Measurements from ENCODE around the gene THSD4. TPM values are rescaled to one million over a fixed set of nuclear protein-coding genes. Genes with fewer than 3 reads are reported as not detected.

The THSD4 gene
- total RNA-seq, 1 donor = 15.6 TPM

DNA sequence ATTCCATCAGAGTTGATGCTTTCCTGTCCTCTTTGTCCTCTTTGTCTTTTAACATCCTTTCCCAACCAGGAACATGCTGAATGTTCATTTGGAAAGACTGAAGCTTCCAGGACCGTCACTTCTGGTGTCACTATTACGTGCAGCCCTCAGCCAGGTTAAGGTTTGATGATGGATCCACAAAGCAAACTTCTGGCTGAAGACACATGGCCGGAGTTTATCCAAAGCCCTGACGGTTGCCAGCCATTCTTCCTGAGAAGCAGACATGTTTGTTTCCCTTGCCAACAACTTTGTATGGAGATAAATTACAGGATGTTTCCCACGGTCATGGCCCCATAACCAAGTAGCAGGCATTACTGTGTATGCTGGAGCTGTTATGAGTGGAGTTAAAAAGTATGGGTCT lies 236.9 kb downstream of the THSD4 start:
- Histone ChIP-seq H3K4me1 (ENCODE audit: insufficient read depth, low read length) (no peaks in the 10 kb centered on the region), H4K20me1 (ENCODE audit: insufficient read depth, low read length) (no peaks in the 10 kb centered on the region), H3K36me3 (ENCODE audit: insufficient read depth, low read length) (no peaks in the 10 kb centered on the region), H3K27ac (ENCODE audit: low read depth, low read length) (no peak overlapping the region), H2AFZ (ENCODE audit: low read length) (no peak overlapping the region), H3K79me2 (ENCODE audit: insufficient read depth, low read length) (no peaks in the 10 kb centered on the region), H3K4me2 (ENCODE audit: insufficient read depth, low read length) (no peak overlapping the region), H3K4me3 (ENCODE audit: insufficient read depth, low read length) (no peak overlapping the region), H3K9me3 (ENCODE audit: low read depth, low read length) (no peaks in the 10 kb centered on the region), H3K27me3 (ENCODE audit: insufficient read depth, low read length) (no peaks in the 10 kb centered on the region)
- no peak for TF ChIP-seq CTCF (IDR thresholded peaks at IDR 0.05; ENCODE audit: extremely low read depth, low read depth, low read length)
- DNase-seq (ENCODE audit: insufficient read length, low spot score, missing footprints) = no peak

- H3K4me3 ChIP-seq (ENCODE audit: insufficient read depth, low read length) = no peak overlapping the region
- H3K27ac ChIP-seq (ENCODE audit: low read depth, low read length) = no peak overlapping the region
- H3K27me3 ChIP-seq (ENCODE audit: insufficient read depth, low read length) = no peaks in the 10 kb centered on the region
- DNase-seq (ENCODE audit: insufficient read length, low spot score, missing footprints) = no peak
- H3K36me3 ChIP-seq (ENCODE audit: insufficient read depth, low read length) = no peaks in the 10 kb centered on the region
- H2AFZ ChIP-seq (ENCODE audit: low read length) = no peak overlapping the region
- H3K4me1 ChIP-seq (ENCODE audit: insufficient read depth, low read length) = no peaks in the 10 kb centered on the region
- H3K9me3 ChIP-seq (ENCODE audit: low read depth, low read length) = no peaks in the 10 kb centered on the region
- H4K20me1 ChIP-seq (ENCODE audit: insufficient read depth, low read length) = no peaks in the 10 kb centered on the region
- TF ChIP-seq CTCF (IDR thresholded peaks at IDR 0.05; ENCODE audit: extremely low read depth, low read depth, low read length) = no peak
- H3K79me2 ChIP-seq (ENCODE audit: insufficient read depth, low read length) = no peaks in the 10 kb centered on the region
- H3K4me2 ChIP-seq (ENCODE audit: insufficient read depth, low read length) = no peak overlapping the region
Measured at GRCh38 chr15:71352765-71353164, 237.5 kb downstream of the THSD4 start.

DNA sequence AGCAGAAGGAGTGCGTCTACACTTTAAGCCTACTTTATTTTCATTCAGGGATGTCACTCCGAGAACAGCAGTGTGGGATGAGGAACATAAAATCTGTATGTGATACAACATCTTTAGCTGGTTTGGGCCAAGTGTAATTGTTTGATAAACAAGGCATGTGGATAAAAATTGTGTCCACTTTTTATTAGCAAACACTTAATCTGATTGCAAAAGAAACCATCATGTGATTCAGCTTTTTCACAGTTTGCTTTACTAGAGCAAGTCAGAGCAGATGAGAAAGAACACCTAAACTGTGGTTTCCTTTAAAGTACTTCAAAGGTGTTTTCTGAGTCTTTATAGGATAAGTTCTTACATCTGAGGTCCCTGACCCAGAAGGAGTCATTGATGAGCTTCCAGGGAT lies 237.9 kb downstream of the THSD4 start:
- H3K4me1 ChIP-seq (ENCODE audit: insufficient read depth, low read length) = no peaks in the 10 kb centered on the region
- no peaks in the 10 kb centered on the region for H3K27me3 ChIP-seq (ENCODE audit: insufficient read depth, low read length)
- H3K36me3 ChIP-seq (ENCODE audit: insufficient read depth, low read length) = no peaks in the 10 kb centered on the region
- H4K20me1 ChIP-seq (ENCODE audit: insufficient read depth, low read length) = no peaks in the 10 kb centered on the region
- H2AFZ ChIP-seq (ENCODE audit: low read length) = no peak overlapping the region
- DNase-seq (ENCODE audit: insufficient read length, low spot score, missing footprints) = no peak
- TF ChIP-seq CTCF (IDR thresholded peaks at IDR 0.05; ENCODE audit: extremely low read depth, low read depth, low read length) = no peak
- no peak overlapping the region for H3K4me3 ChIP-seq (ENCODE audit: insufficient read depth, low read length)
- H3K9me3 ChIP-seq (ENCODE audit: low read depth, low read length) = no peaks in the 10 kb centered on the region
- no peaks in the 10 kb centered on the region for H3K79me2 ChIP-seq (ENCODE audit: insufficient read depth, low read length)
- H3K4me2 ChIP-seq (ENCODE audit: insufficient read depth, low read length) = no peak overlapping the region
- no peak overlapping the region for H3K27ac ChIP-seq (ENCODE audit: low read depth, low read length)

DNA sequence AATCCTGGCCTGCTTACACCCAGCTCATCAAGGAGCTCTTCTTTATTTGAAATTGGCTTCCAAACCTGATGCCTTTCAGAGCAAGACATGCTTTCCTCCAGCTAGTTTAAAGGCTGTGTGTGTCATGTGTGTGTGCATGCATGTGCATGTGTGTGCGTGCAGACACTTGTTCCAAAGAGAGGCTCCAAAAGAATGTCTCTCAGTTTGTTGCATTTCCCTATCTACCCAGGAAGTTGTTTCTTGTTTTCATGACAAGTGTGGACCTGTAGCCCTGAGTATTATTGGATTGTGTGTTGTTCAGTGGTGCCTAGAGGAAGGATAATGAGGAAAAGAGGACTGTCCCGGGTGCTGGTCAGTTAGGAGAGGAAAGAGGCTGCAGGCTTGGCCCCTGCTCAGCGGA lies 240.0 kb downstream of the THSD4 start:
- no peak for TF ChIP-seq CTCF (IDR thresholded peaks at IDR 0.05; ENCODE audit: extremely low read depth, low read depth, low read length)

More for the DNA sequence above, 240.0 kb downstream of the THSD4 start:
- Histone ChIP-seq H2AFZ (ENCODE audit: low read length) (no peak overlapping the region), H4K20me1 (ENCODE audit: insufficient read depth, low read length) (no peaks in the 10 kb centered on the region), H3K79me2 (ENCODE audit: insufficient read depth, low read length) (no peaks in the 10 kb centered on the region), H3K4me1 (ENCODE audit: insufficient read depth, low read length) (no peaks in the 10 kb centered on the region), H3K4me3 (ENCODE audit: insufficient read depth, low read length) (no peak overlapping the region), H3K27ac (ENCODE audit: low read depth, low read length) (no peak overlapping the region), H3K4me2 (ENCODE audit: insufficient read depth, low read length) (no peak overlapping the region), H3K36me3 (ENCODE audit: insufficient read depth, low read length) (no peaks in the 10 kb centered on the region), H3K27me3 (ENCODE audit: insufficient read depth, low read length) (no peaks in the 10 kb centered on the region), H3K9me3 (ENCODE audit: low read depth, low read length) (no peaks in the 10 kb centered on the region)
- DNase-seq (ENCODE audit: insufficient read length, low spot score, missing footprints) = no peak
